HAP-1 (cell line): Measurements from ENCODE around the gene EPOP.
A peak's percentile ranks its signal among the peaks of the same experiment; 100 is the strongest.
"Not testable (repeated sequence)": the region's sequence is repeated elsewhere in the genome, so short reads cannot be mapped to it uniquely, and the experiment has no call there.

Experiments used
- DNase-seq, 2 experiments: peaks; one replicate each; pipeline ENCODE4 v3.0.0-alpha.2; 2016 to 2020; ENCODE audit warnings: low spot score in 2 of 2
- H3K27me3 ChIP-seq: fragments of 250-450 bp; sonication (Bioruptor Pico); 2 replicates; pipeline ENCODE4 v1.5.1; 2020; ENCODE audit warnings: low read depth, mild to moderate bottlenecking, moderate library complexity
- H3K36me3 ChIP-seq: fragments of 250-450 bp; sonication (Bioruptor Pico); replicated peaks from 2 replicates; pipeline ENCODE4 v1.5.1; 2020; ENCODE audit warnings: mild to moderate bottlenecking
- H3K4me1 ChIP-seq: fragments of 250-450 bp; sonication (Bioruptor Pico); 2 replicates; pipeline ENCODE4 v1.5.1; 2020; ENCODE audit warnings: mild to moderate bottlenecking
- H3K4me3 ChIP-seq: fragments of 250-450 bp; sonication (Bioruptor Pico); 2 replicates; pipeline ENCODE4 v1.5.1; 2020; ENCODE audit warnings: mild to moderate bottlenecking, moderate library complexity
- H3K9me3 ChIP-seq: fragments of 250-450 bp; sonication (Bioruptor Pico); 2 replicates; pipeline ENCODE4 v1.5.1; 2020; ENCODE audit warnings: mild to moderate bottlenecking, moderate library complexity
- in situ Hi-C: fragments of 300-500 bp; cut with MboI; formaldehyde crosslinking; loops from 3 replicates; pipeline ENCODE4 v1.14.3; 2020; ENCODE audit warnings: low sequenced_read_pairs, inconsistent platforms, mixed read lengths

Gene EPOP

GRCh38 chr17:38658741-38659345, 15.9 kb downstream of the EPOP start:
- in situ Hi-C loops: no loop called here
- H3K9me3 ChIP-seq: no peaks in the 10 kb centered on the region
- DNase-seq: no peak
- H3K4me1 ChIP-seq: no peaks in the 10 kb centered on the region
- H3K36me3 ChIP-seq: no peaks in the 10 kb centered on the region
- H3K4me3 ChIP-seq: no peak overlapping the region
- no peaks in the 10 kb centered on the region for H3K27me3 ChIP-seq

- in situ Hi-C loops: no loop called here
- Histone ChIP-seq H3K4me1 (no peaks in the 10 kb centered on the region), H3K4me3 (no peak overlapping the region), H3K9me3 (no peaks in the 10 kb centered on the region), H3K27me3 (no peaks in the 10 kb centered on the region), H3K36me3 (no peaks in the 10 kb centered on the region)
- DNase-seq: no peak
Observed at GRCh38 chr17:38657824-38658740, 16.7 kb downstream of the EPOP start.

GRCh38 chr17:38656959-38657823, 17.6 kb downstream of the EPOP start:
- no peak for DNase-seq
- in situ Hi-C loops: no loop called here
- Histone ChIP-seq H3K9me3 (no peaks in the 10 kb centered on the region), H3K4me1 (no peaks in the 10 kb centered on the region), H3K36me3 (no peaks in the 10 kb centered on the region), H3K27me3 (no peaks in the 10 kb centered on the region), H3K4me3 (no peak overlapping the region)

GRCh38 chr17:38654411-38655398, 20.1 kb downstream of the EPOP start:
- Histone ChIP-seq H3K9me3 (no peaks in the 10 kb centered on the region), H3K4me1 (no peaks in the 10 kb centered on the region), H3K27me3 (no peaks in the 10 kb centered on the region), H3K4me3 (no peak overlapping the region), H3K36me3 (no peaks in the 10 kb centered on the region)
- no peak for DNase-seq
- in situ Hi-C loops: no loop called here

- H3K36me3 ChIP-seq: no peaks in the 10 kb centered on the region
Observed at GRCh38 chr17:38653679-38654078, 21.1 kb downstream of the EPOP start.

GRCh38 chr17:38653230-38653629, 21.5 kb downstream of the EPOP start:
- DNase-seq: no peak
- Histone ChIP-seq H3K27me3 (no peaks in the 10 kb centered on the region), H3K4me1 (no peaks in the 10 kb centered on the region), H3K36me3 (no peaks in the 10 kb centered on the region), H3K4me3 (no peak overlapping the region), H3K9me3 (no peaks in the 10 kb centered on the region)
- in situ Hi-C loops: no loop called here

More at GRCh38 chr17:38653679-38654078, 21.1 kb downstream of the EPOP start:
- Histone ChIP-seq H3K4me3 (no peak overlapping the region), H3K27me3 (no peaks in the 10 kb centered on the region), H3K4me1 (no peaks in the 10 kb centered on the region), H3K9me3 (no peaks in the 10 kb centered on the region)
- DNase-seq: no peak
- in situ Hi-C loops: no loop called here

- H3K4me1 ChIP-seq, in situ Hi-C loops, DNase-seq, H3K9me3 ChIP-seq, H3K36me3 ChIP-seq, H3K27me3 ChIP-seq, H3K4me3 ChIP-seq: not testable (repeated sequence)
Observed at GRCh38 chr17:38650653-38651173, 24.0 kb downstream of the EPOP start.

GRCh38 chr17:38637951-38638350, 36.8 kb downstream of the EPOP start:
- Histone ChIP-seq H3K9me3 (no peaks in the 10 kb centered on the region), H3K27me3 (peaks cover 2% of the 10 kb centered on the region; the same call in 1 of the 2 replicates), H3K36me3 (no peaks in the 10 kb centered on the region), H3K4me1 (no peaks in the 10 kb centered on the region), H3K4me3 (no peak overlapping the region)
- no peak for DNase-seq
- in situ Hi-C loops: no loop called here

GRCh38 chr17:38636054-38636453, 38.7 kb downstream of the EPOP start:
- DNase-seq: no peak

GRCh38 chr17:38632334-38632733, 42.4 kb downstream of the EPOP start:
- Histone ChIP-seq H3K4me3 (no peak overlapping the region), H3K4me1 (no peaks in the 10 kb centered on the region), H3K9me3 (no peaks in the 10 kb centered on the region), H3K36me3 (no peaks in the 10 kb centered on the region), H3K27me3 (no peaks in the 10 kb centered on the region)
- DNase-seq: no peak
- in situ Hi-C loops: no loop called here

More at GRCh38 chr17:38636054-38636453, 38.7 kb downstream of the EPOP start:
- Histone ChIP-seq H3K27me3 (peaks cover 2% of the 10 kb centered on the region; the same call in 1 of the 2 replicates), H3K4me3 (no peak overlapping the region), H3K4me1 (no peaks in the 10 kb centered on the region), H3K9me3 (no peaks in the 10 kb centered on the region), H3K36me3 (no peaks in the 10 kb centered on the region)
- in situ Hi-C loops: no loop called here

- peaks cover 5% of the 10 kb centered on the region for H3K4me1 ChIP-seq
- in situ Hi-C loops: loop anchor here (5.0 kb wide), 1 partner anchor 49 kb away; no protein-coding TSS in a partner anchor
- H3K4me3 ChIP-seq: no peak overlapping the region
- DNase-seq: peak in 1 of 2 experiments; percentile 67
- no peaks in the 10 kb centered on the region for H3K36me3 ChIP-seq
- no peaks in the 10 kb centered on the region for H3K27me3 ChIP-seq
- no peaks in the 10 kb centered on the region for H3K9me3 ChIP-seq
Observed at GRCh38 chr17:38628441-38628840, 46.3 kb downstream of the EPOP start.

GRCh38 chr17:38627957-38628356, 46.8 kb downstream of the EPOP start:
- Histone ChIP-seq H3K9me3 (no peaks in the 10 kb centered on the region), H3K36me3 (no peaks in the 10 kb centered on the region), H3K27me3 (no peaks in the 10 kb centered on the region), H3K4me3 (no peak overlapping the region), H3K4me1 (peaks cover 5% of the 10 kb centered on the region)
- in situ Hi-C loops: loop anchor here (5.0 kb wide), 1 partner anchor 49 kb away; no protein-coding TSS in a partner anchor
- no peak for DNase-seq
